Fibroblast of pulmonary artery (primary cell): ENCODE results near the gene PLEKHM2.

Experiments
- DNase-seq: peaks from one replicate; pipeline ENCODE4 v3.0.0-alpha.2; 2010; ENCODE audit warnings: low read depth
- H3K4me3 ChIP-seq: replicated peaks from 2 replicates; pipeline ENCODE4 v1.5.1; 2011; ENCODE audit warnings: low read depth, mild to moderate bottlenecking, control low read depth, low read length, moderate library complexity
- CTCF ChIP-seq: IDR thresholded peaks from 2 replicates; pipeline ENCODE4 v1.5.1; 2011; ENCODE audit warnings: mild to moderate bottlenecking, control low read depth, low read length, inconsistent platforms; ENCODE audit errors: missing control alignments

PLEKHM2 gene

GRCh38 chr1:15726508-15726907, 42.4 kb downstream of the PLEKHM2 start:
- no peak overlapping the region for H3K4me3 ChIP-seq
- TF ChIP-seq CTCF = no peak
- DNase-seq = no peak

GRCh38 chr1:15727021-15727420, 42.9 kb downstream of the PLEKHM2 start:
- no peak overlapping the region for H3K4me3 ChIP-seq
- no peak for DNase-seq
- TF ChIP-seq CTCF = no peak

GRCh38 chr1:15727424-15727823, 43.3 kb downstream of the PLEKHM2 start:
- DNase-seq = no peak
- TF ChIP-seq CTCF = no peak
- H3K4me3 ChIP-seq = no peak overlapping the region

GRCh38 chr1:15727866-15728534, 43.9 kb downstream of the PLEKHM2 start:
- no peak overlapping the region for H3K4me3 ChIP-seq
- DNase-seq = no peak
- no peak for TF ChIP-seq CTCF

- DNase-seq = no peak
- TF ChIP-seq CTCF = no peak
- no peak overlapping the region for H3K4me3 ChIP-seq
These were observed 45.0 kb downstream of the PLEKHM2 start for GRCh38 chr1:15728937-15729657.

GRCh38 chr1:15730423-15730822, 46.3 kb downstream of the PLEKHM2 start:
- no peak for TF ChIP-seq CTCF
- no peak overlapping the region for H3K4me3 ChIP-seq
- DNase-seq = no peak
